Measurements from ENCODE around the gene MYL6.

DNA sequence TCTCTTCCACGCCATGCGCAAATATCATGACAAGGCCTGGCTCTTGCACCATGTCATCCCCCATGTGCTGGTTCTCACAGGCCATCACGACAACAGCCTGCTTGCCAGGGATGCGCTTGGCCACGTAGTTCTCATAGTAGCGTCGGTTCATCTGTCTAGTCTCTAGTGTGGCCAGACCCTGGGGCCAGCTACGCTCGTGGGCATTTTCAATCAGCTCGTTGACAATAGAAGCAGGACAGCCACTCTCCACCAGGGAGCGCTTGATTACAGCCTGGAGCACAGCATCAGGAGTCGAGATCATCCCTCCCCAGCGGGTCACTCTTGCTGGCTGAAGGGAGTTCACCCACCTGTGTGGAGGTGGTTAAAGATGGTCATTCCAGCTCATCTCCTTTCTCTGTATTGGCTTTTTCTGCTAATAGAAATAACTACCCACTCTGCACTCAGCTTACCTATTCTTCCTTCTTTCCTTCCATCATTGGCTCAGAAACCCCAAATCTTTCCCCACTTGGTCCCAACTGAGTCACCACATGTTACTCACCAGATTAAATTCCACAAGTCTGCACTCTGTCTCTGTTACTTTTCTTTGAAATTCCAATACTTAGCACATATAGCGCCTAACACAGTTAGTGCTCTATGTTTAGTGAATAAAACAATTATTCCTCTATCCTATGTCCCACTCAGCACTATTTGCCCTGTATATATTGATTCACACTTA is 48.5 kb downstream of the MYL6 start:
- TF ChIP-seq, protein P1, sequence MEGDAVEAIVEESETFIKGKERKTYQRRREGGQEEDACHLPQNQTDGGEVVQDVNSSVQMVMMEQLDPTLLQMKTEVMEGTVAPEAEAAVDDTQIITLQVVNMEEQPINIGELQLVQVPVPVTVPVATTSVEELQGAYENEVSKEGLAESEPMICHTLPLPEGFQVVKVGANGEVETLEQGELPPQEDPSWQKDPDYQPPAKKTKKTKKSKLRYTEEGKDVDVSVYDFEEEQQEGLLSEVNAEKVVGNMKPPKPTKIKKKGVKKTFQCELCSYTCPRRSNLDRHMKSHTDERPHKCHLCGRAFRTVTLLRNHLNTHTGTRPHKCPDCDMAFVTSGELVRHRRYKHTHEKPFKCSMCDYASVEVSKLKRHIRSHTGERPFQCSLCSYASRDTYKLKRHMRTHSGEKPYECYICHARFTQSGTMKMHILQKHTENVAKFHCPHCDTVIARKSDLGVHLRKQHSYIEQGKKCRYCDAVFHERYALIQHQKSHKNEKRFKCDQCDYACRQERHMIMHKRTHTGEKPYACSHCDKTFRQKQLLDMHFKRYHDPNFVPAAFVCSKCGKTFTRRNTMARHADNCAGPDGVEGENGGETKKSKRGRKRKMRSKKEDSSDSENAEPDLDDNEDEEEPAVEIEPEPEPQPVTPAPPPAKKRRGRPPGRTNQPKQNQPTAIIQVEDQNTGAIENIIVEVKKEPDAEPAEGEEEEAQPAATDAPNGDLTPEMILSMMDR (IDR thresholded peaks at IDR 0.05) = peak; percentile 21 to 47 (median 25)
- no peak for TF ChIP-seq POLR2A (IDR thresholded peaks at IDR 0.05)
- no peak for TF ChIP-seq POLR2AphosphoS5 (IDR thresholded peaks at IDR 0.05)

Data from breast epithelium (tissue), 3 donors.